HG03196 (cell line): ENCODE measurements around the gene GRHL3.

Experiments used
- ATAC-seq: cut with Tn5 transposase; IDR thresholded peaks from one replicate; pipeline ENCODE4 v1.9.1; 2021; ENCODE audit not compliant: unreplicated experiment

GRHL3 gene

DNA sequence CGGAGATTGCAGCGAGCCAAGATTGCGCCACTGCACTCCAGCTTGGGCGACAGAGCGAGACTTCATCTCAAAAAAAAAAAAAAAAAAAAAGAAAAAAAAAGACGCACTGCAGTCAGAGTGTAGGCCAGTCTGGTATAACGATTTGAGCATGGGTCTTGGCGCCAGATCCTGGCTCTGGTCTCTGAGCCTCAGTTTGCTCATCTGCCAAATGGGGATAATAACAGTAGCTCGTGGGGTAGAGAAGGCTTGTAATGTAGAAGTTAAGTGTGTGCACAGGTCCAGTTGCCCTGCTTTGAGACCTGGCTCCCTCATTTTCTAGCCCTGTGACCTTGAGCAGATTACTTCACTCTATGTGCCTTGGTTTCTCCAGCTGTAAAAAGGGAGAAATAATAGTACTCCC, 26.3 kb upstream of the GRHL3 start:
- no peak for ATAC-seq

DNA sequence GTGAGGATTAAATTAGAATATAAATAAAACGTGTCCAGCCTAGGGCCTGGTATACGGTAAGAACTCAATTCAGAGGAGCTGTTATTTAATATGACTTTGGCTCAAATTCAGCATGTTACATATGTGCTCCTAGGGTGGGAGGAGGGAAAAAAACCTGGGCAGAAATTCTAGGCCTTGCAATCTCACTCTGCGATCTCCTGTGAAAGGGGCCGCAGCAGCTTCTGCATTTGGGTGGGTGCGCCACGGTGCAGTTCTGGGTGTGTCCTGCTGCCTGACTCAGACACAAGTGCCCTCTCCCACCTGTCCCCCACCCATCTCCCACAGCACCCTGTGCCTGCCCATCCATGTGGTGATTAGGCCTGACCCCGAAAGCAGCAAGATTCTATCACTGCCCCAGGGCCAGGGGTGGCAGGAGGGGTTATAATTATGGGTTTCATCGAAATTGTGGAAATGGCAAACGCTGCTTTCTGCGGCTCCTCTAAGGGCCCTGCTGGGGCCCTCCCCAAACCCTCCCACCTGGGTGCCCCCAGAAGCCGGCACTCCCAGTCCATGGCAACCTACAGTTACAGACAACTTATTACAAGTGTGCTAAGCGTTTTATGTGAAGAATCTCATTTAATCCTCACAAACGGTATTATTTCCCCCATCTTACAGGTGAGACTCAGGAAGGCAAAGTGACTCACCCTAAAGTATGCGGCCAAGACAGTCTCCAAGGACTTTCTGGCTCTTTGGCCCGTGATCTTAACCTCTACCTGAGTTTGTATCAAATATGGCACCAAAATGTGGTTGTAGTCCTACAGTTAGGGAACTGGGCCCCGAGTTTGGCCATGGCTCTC, 25.5 kb upstream of the GRHL3 start:
- no peak for ATAC-seq

- ATAC-seq, result no peak
These were observed 24.9 kb upstream of the GRHL3 start for GRCh38 chr1:24294228-24294672.

DNA sequence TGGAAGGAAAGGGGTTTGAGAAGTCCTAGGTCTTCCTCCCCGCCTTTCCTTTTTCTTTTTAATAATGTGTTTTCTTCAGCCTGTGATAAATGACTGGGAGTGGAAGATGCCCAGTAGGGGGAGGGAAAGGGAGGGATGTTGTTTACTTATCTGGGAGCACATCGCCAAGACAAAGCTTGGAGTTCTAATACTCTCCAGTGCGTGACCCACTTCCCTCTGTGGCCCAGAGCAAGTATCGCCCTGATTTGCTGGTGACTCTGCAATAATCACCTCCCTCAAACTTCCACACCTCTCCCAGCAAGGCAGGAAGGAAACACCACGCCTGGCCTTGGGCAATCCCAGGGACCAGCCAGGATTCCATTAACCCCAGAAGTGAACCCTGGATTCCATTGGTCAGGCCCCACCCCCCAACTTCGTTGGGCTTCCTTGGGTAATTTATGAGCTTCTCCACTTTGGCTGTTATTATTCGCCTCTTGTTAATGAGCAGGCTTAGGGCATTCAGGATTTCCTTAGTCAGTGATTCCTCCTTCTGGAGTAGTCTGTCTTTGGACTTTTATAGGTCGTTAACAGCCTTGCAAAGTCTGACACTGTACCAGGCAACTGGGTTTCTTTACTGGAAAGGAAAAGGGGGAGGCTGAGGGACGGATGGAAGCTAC, 24.3 kb upstream of the GRHL3 start:
- ATAC-seq, result no peak

DNA sequence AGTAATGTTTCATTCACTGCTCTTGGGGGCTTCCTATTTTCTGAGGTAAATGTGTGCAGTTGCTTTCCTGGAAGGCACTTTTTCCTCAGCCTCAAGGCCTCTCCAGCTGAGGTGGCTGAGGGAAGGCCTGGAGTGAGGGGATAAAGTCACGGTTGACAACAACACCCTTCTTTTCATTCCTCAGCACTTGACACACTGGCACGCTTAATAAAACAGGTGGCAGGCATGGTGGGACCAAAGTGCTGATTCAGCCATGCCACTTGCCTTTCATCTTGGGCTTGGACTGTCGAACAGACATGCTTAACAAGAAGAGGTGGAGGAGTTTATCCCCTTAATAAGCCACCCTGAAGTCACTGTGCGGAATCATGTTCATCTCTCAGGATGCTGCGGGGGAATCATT, 23.6 kb upstream of the GRHL3 start:
- no peak for ATAC-seq

DNA sequence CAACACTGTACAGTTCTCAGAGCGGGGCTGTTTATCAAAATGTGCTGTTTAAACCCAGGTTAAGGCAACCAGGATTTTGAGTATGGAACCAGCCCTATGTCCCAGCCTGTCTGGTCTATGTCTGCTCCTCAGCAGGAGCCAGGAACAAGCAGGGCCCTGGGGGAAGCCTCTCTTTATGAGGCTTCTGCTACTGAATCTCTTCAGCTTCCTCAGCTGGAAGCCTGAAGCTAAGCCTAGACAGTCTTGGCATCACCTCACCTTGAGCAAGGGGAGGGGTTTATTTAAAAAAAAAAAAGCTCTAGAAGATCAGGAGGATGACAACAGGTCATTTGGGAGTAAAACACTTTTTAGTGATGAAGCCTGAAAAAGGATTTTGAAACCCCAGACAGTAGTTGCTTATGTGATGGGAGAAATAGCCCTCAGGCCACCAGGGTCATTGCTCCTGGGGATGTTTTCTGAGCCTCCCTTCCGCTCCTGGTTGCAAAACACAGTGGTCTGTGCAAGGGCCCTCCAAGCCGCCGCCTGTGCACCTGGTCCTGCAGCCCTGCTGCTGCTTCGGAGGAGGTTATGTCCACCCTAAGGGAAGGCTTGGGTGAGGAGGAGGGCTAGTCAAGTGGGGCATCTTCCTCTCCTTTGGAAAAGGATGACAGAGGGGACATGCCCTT, 21.8 kb upstream of the GRHL3 start:
- ATAC-seq, result no peak

GRCh38 chr1:24297852-24298232, 21.3 kb upstream of the GRHL3 start:
- no peak for ATAC-seq

- no peak for ATAC-seq
These were observed 20.6 kb upstream of the GRHL3 start for GRCh38 chr1:24298606-24299005.

GRCh38 chr1:24299901-24300300, 19.3 kb upstream of the GRHL3 start:
- no peak for ATAC-seq

GRCh38 chr1:24300971-24301784, 18.0 kb upstream of the GRHL3 start:
- ATAC-seq, result no peak

DNA sequence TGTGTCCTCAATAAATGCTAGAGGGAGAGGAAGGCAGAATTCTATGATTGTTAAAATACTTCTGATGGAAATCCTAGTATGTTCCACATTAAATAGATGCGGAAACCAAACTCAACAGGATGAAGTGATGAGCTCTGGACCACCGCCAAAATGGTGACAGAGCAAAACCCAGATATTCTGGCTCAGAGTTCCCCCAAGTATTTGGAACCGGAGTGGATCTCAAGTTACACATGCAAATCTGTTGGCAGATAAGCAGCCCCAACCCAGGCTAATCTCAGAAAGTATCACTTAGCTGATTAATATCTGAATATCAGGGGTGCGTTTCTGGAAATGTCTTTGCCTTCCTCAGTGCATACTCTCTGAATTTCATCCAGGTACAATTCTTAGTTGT, 17.4 kb upstream of the GRHL3 start:
- no peak for ATAC-seq

- ATAC-seq, result no peak
These were observed 16.9 kb upstream of the GRHL3 start for GRCh38 chr1:24302209-24302611.

DNA sequence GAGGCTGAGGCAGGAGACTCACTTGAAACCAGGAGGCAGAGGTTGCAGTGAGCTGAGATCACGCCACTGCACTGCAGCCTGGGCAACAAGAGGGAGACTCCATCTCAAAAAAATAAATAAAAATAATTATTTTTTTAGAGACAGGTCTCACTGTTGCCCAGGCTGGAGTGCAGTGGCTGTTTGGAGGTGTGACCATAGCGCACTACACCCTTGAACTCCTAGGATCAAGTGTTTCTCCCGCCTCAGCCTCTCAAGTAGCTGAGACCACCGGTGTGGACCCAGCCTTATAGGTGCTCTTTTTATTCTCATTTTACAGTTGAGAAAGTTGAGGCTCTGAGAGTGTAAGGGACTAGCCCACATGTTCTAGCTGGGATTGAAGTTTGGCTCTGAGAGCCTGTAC, 15.6 kb upstream of the GRHL3 start:
- ATAC-seq, result no peak

GRCh38 chr1:24304763-24305162, 14.4 kb upstream of the GRHL3 start:
- ATAC-seq, result no peak

- ATAC-seq, result no peak
These were observed 10.7 kb upstream of the GRHL3 start for GRCh38 chr1:24308365-24309015.

DNA sequence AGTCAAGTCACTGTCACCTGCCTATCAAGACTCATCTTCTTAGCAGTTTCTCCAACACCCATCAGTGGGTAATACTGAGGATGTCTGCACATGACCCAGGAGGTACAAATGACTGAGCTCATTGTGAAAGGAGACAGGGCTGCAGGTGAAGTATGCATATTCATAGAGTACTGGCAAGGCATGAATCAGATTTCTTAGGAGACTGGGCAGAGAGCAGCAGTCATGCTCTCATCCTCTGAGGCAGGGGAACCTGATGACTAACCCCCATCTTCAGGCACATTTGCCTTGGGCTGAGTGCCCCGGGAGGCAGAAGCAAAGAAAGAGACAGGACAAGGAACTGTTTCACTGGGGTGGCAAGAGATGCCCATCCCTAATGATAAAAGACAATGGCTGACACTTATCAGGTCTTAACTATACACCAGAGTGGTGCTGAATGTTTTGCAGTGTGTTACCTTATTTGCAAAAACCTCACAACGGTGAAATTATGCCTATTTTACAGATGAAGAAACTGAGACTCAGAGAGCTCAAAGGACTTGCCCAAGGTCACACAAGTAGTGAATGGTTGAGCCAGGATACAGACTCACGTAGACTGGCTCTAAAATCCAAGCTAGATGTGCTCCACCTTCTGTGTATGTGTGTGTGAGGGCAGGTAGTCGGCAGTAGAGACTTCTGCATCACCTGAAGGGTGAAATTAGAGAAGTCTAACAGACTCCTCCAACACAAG, 9.2 kb upstream of the GRHL3 start:
- ATAC-seq, result no peak

DNA sequence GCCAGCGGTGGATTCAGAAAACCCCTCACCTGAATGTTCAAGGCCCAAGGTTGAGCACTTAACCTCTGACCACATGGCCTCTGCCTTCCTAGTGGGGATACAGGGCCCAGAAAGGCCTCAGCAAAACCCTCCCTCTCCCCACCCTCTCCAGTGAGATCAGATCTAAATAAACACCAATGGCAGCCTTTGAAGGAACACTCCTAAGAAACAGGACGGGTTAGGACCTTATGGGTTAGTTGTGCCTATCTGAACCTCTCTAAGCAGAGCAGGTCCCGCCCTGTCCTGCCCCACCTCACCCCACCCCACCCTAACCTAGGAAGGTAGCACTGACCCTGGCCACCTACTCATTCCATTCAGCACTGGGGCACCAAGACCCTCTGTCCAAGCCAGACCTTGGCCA, 7.9 kb upstream of the GRHL3 start:
- no peak for ATAC-seq

- ATAC-seq, result no peak
These were observed 7.4 kb upstream of the GRHL3 start for GRCh38 chr1:24311741-24312140.

- no peak for ATAC-seq
These were observed 3.8 kb upstream of the GRHL3 start for GRCh38 chr1:24315391-24315790.

DNA sequence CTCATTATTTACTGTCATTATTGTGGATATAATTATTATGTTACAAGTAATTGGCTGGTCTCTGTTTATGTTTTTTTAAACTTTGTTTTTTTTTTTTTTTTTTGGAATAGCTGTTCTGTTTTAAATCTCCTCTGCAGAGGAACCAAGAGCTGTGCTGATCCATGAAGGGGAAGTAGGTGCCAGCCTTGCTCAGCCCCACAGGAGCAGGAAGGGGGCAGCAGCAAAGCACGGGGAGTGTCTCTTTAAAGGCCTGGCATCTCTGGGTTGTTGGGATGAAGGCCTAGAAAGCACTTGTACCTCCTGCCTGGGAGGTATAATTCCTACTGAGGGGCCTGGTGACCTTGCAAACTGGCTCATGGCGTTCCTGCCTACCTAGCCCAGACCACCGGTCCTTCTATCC, 2.5 kb upstream of the GRHL3 start:
- ATAC-seq, result no peak
